GM12891 (cell line): ENCODE results near the gene CLBA1.

Experiments used
- POLR2A ChIP-seq: IDR thresholded peaks from 2 replicates; pipeline ENCODE4 v1.6.1; 2011; ENCODE audit warnings: low read depth, low read length, control low read depth
- POLR2AphosphoS5 ChIP-seq: IDR thresholded peaks from 2 replicates; pipeline ENCODE4 v1.6.1; 2011; ENCODE audit warnings: low read depth, low read length, control low read depth

DNA sequence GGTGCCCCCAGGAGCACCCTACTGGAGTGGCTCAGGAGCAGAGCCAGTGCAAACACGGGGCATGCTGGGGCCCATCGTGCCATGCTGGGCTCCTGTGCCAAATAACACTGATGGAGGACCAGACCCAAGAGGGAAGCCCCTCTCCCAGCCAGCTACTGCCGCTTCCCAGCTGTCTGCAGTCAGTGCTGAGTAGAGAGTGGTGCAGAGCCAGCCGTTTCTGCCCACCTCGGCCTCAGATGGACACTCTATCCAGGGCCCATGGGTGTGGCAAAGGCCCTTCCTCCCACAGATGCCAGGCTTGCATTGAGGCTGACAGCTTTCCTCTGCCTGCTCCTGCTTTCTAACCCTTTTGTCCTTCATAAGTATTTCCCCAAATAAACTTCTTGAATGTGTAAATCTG lies 13.2 kb downstream of the CLBA1 start:
- no peak for TF ChIP-seq POLR2A
- TF ChIP-seq POLR2AphosphoS5 = no peak
